GM21576 (cell line): ENCODE results near the gene PEX11B.
"Not testable (repeated sequence)": the region's sequence is repeated elsewhere in the genome, so short reads cannot be mapped to it uniquely, and the experiment has no call there.

ENCODE experiments used
- ATAC-seq: cut with Tn5 transposase; IDR thresholded peaks from one replicate; pipeline ENCODE4 v1.9.1; 2021; ENCODE audit warnings: mild to moderate bottlenecking, moderate library complexity; ENCODE audit not compliant: unreplicated experiment

The PEX11B gene

GRCh38 chr1:145953861-145954260, 35.3 kb upstream of the PEX11B start:
- no peak for ATAC-seq

- ATAC-seq: no peak
Measured at GRCh38 chr1:145952903-145953302, 34.4 kb upstream of the PEX11B start.

GRCh38 chr1:145951526-145951925, 33.0 kb upstream of the PEX11B start:
- no peak for ATAC-seq

- no peak for ATAC-seq
Measured at GRCh38 chr1:145949219-145949618, 30.7 kb upstream of the PEX11B start.

GRCh38 chr1:145947551-145947950, 29.0 kb upstream of the PEX11B start:
- no peak for ATAC-seq

GRCh38 chr1:145946477-145946986, 28.0 kb upstream of the PEX11B start:
- no peak for ATAC-seq

GRCh38 chr1:145944532-145944931, 26.0 kb upstream of the PEX11B start:
- ATAC-seq: no peak

GRCh38 chr1:145942871-145943270, 24.4 kb upstream of the PEX11B start:
- ATAC-seq: no peak

- no peak for ATAC-seq
Measured at GRCh38 chr1:145942405-145942804, 23.9 kb upstream of the PEX11B start.

- no peak for ATAC-seq
Measured at GRCh38 chr1:145937436-145937835, 18.9 kb upstream of the PEX11B start.

GRCh38 chr1:145936247-145936646, 17.7 kb upstream of the PEX11B start:
- ATAC-seq: no peak

- no peak for ATAC-seq
Measured at GRCh38 chr1:145935708-145936107, 17.2 kb upstream of the PEX11B start.

- not testable (repeated sequence) for ATAC-seq
Measured at GRCh38 chr1:145932522-145933009, 14.0 kb upstream of the PEX11B start.

GRCh38 chr1:145927916-145928643, 9.6 kb upstream of the PEX11B start:
- no peak for ATAC-seq

- peak; percentile 98 for ATAC-seq
Measured at GRCh38 chr1:145927063-145927886, 8.8 kb upstream of the PEX11B start, which contains the start of gene RBM8A. RBM8A (minus strand) TSS chr1:145927484; CDS start chr1:145927426, 58 bp downstream.

GRCh38 chr1:145926686-145927062, 8.2 kb upstream of the PEX11B start:
- peak; percentile 8 for ATAC-seq

- no peak for ATAC-seq
Measured at GRCh38 chr1:145922266-145922665, 3.7 kb upstream of the PEX11B start.

- ATAC-seq: not testable (repeated sequence)
Measured at GRCh38 chr1:145920297-145920696, 1.8 kb upstream of the PEX11B start.

- peak; percentile 77 for ATAC-seq
Measured at GRCh38 chr1:145918992-145919939, 749 bp upstream of the PEX11B start.

GRCh38 chr1:145917595-145917994, 922 bp downstream of the PEX11B start:
- ATAC-seq: no peak

- no peak for ATAC-seq
Measured at GRCh38 chr1:145916745-145917144, 1.8 kb downstream of the PEX11B start.
